SK-MEL-5 (cell line): ENCODE measurements around the gene ETDA. TPM values are rescaled to one million over a fixed set of nuclear protein-coding genes. Genes with fewer than 3 reads are reported as not detected.
"Not testable (repeated sequence)": the region's sequence is repeated elsewhere in the genome, so short reads cannot be mapped to it uniquely, and the experiment has no call there.

ENCODE experiments used
- DNase-seq: peaks from one replicate; pipeline ENCODE4 v3.0.0-alpha.2; 2016; ENCODE audit warnings: low read depth, low spot score
- in situ Hi-C: cut with HindIII; loops from 2 replicates; pipeline ENCODE4 v1.10.0; 2016; ENCODE audit warnings: low sequenced_read_pairs, high pct_unique_total_duplicates, low pct_unique_long_range_greater_than_20kb
- polyA plus RNA-seq, 2 experiments: library from polyadenylated mRNA; depleted of rRNA; stranded (reverse); fragments of >200 nt; gene quantifications; 2 replicates each; pipeline ENCODE4 v1.2.3, GENCODE V29; 2015
- total RNA-seq: library from RNA; depleted of rRNA; stranded (reverse); fragments of >200 nt; shearing (Covaris generic); gene quantifications from 2 replicates; pipeline ENCODE4 v1.2.3, GENCODE V29; 2014; rRNA removed

Gene ETDA
- total RNA-seq = not detected in 2 replicates
- polyA plus RNA-seq (2015; cell fraction: cytosol; rRNA removed) = not detected in 2 replicates
- not detected in 2 replicates for polyA plus RNA-seq (2015; cell fraction: nucleus; rRNA removed)

GRCh38 chrX:135252011-135252518, at the start of gene ETDA:
Gene ETDA, plus strand, starts transcription at chrX:135252061. Its CDS starts 1,216 bp downstream, at chrX:135253277.
- DNase-seq, in situ Hi-C loops: not testable (repeated sequence)

DNA sequence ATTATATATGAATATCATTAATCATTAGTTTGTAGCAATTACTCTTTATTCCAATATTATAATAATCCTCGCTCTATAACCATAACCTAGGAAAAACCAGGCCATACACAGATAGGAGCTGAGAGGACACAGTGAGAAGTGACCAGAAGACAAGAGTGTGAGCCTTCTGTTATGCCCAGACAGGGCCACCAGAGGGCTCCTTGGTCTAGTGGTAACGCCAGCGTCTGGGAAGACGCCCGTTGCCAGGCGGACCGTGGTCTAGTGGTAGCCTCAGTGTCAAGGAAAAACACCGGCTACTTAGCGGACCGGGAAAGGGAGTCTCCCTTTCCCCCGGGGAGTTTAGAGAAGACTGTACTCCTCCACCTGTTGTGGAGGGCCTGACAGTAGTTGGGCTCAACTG, 45.4 kb upstream of the ETDA start:
- DNase-seq, in situ Hi-C loops: not testable (repeated sequence)

DNA sequence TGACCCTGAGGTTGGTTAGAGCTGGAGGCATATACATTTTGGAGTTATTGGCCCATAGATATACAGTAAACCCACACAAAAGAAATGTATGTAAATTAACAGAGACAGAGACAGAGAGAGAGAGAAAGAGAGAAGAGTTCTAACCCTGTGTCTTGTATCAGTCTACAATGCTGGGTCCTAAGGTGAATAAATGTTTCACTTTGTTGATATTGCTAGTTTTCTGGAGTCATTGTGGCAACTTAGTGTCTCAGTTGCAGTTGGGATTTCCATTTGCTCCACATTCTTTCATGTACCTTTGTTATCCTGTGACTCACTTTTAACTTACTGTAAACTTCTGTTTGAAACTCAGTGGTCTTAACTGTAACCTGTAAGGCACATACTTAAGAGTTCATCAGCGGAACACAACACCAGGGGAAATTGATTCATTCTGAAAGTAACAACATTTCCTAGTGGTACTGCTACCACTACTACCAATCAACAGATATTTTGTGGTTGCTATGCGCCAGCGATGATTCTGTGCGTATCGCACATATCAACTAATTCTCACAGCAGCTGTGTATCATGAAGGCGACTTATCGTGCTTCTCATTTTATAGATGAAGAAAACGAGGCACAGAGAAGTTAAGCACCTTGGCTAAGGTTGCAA, 38.5 kb upstream of the ETDA start:
- DNase-seq = no peak
- in situ Hi-C loops = no loop called here

DNA sequence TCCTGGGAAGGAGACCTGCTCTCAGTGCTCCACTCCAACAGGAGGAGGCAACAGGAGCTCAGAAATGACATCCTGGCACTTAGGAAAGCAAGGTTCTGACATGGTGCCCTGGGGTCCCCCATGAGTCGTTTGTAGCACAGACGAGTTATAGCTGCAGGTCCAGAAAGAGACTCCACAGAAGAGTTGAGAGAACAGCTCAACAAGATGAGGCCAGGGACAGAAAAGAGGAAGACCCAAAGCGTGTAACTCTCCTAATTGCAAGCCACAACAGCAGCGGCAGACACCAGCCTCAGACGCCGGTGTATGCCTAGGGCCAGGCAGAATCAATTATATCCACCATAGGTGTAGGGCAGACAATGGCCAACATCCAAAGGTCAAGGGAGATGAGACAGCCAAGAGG, 5.9 kb upstream of the ETDA start:
- DNase-seq, in situ Hi-C loops: not testable (repeated sequence)

DNA sequence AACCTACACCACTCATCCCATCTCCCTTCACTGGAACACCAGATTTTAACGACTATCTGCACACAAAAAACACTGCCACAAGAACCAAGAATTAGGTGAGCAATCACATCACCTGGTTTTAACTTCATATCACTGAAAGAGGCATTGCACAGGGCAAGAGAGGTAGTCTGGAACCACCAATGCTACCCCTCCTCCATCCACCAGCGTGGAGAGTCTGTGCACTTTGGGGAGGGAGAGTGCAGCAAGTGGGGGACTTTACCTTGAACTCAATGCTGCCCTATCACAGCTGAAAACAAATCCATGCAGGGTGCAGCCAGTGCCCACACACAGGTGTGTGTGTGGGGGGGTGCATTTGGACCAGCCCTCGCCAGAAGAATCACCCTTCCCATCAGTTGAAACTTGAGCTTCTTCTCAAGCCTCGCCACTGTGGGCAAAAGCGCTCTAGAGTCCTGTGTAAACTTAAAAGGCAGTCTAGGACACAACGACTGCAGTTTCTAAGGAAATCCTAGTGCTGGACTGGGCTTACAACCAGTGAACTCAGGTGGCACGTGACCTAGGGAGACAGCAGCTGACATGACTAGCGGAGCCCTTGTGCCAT, 4.3 kb downstream of the ETDA start:
- in situ Hi-C loops, DNase-seq: not testable (repeated sequence)

- in situ Hi-C loops = no loop called here
- DNase-seq = no peak
These were observed 5.1 kb downstream of the ETDA start for GRCh38 chrX:135256923-135257322.

DNA sequence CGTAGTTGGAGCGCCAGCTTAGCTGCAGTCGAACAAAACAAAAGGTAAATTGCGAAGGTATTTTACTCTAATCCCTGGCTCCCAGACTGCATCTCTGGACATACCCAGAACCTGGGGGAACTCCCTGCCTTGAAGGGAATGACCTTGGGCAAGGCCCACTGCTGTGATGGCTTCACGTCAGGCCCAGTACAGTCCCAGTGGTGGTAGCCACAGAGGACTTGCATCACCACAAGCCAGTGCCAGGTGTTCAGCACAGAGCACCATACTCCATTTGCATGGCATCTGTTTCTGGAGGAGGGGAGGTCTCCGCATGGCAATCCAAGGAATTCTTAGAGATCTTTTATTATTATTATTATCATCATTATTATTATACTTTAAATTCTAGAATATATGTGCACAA, 5.6 kb downstream of the ETDA start:
- in situ Hi-C loops = no loop called here
- DNase-seq = no peak

DNA sequence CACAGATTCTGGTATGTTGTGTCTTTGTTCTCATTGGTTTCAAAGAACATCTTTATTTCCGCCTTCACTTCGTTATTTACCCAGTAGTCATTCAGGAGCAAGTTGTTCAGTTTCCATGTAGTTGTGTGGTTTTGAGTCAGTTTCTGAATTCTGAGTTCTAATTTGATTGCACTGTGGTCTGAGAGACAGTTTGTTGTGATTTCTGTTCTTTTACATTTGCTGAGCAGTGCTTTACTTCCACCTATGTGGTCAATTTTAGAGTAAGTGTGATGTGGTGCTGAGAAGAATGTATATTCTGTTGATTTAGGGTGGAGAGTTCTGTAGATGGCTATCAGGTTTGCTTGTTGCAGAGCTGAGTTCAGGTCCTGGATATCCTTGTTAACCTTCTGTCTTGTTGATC, 9.1 kb downstream of the ETDA start:
- DNase-seq, in situ Hi-C loops: not testable (repeated sequence)

GRCh38 chrX:135263376-135263775, 11.5 kb downstream of the ETDA start:
- in situ Hi-C loops, DNase-seq: not testable (repeated sequence)

DNA sequence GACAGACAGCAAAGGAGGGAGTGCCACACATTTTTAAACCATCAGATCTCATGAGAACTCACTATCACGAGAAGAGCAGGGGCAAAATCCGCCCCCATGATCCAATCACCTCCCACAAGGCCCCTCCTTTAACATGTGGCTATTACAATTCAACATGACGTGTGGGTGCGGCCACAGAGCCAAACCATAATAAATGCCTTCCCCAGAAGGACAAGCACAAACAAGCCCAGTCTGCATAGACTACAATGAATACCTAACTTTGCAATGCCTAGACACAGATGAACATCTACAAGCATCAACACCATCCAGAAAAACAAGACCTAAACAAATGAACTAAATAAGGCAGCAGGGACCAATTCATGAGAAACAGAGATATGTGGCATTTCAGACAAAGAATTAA, 12.3 kb downstream of the ETDA start:
- in situ Hi-C loops = no loop called here
- DNase-seq = no peak

- DNase-seq = no peak
- in situ Hi-C loops = no loop called here
These were observed 21.3 kb downstream of the ETDA start for GRCh38 chrX:135273162-135273561.

- DNase-seq = no peak
- in situ Hi-C loops = no loop called here
These were observed 24.1 kb downstream of the ETDA start for GRCh38 chrX:135275973-135276372.

DNA sequence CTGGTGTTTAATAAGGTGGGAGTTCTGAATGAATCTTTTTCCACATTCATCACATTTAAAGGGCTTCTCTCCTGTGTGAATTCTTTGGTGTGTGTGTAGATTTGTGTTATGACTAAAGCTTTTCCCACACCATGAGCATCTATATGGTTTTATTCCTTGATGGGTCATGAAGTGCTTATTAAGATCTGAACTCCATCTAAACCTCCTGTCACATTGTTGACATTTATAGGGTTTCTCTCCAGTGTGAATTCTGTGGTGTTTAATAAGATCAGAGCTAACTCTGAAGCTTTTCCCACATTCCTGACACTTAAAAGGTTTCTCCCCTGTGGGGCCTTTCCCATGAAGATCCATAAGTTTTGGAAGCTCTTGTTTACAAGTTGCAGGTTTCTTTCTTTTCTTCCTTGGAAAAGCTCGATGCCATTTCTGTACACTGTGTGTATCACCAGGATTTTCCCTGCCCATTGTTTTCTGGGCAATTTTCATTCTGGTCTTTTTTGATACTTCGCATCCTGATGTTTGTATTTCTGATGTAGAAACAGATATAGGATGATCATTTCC, 35.5 kb downstream of the ETDA start:
- DNase-seq = no peak
- in situ Hi-C loops = no loop called here

- in situ Hi-C loops = no loop called here
- DNase-seq = no peak
These were observed 43.5 kb downstream of the ETDA start for GRCh38 chrX:135295238-135295943.

DNA sequence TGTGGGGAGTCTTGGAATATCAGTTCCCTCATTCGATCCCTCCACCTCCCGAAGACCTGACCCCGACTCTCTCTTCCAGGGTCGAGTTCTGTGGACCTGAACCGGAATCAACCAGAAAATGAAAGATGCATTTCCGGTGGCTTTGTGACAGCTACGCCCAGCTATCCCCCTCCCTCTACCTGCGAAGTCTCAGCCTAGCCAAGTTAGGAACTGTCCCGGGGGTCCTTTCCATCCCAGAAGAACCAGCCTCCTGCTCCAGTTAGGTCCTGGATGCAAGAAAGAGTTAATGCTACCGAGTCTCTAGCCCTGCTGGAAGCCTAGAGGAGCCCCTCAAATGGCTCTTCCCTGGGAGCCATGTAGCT, 44.1 kb downstream of the ETDA start:
- in situ Hi-C loops = no loop called here
- no peak for DNase-seq

DNA sequence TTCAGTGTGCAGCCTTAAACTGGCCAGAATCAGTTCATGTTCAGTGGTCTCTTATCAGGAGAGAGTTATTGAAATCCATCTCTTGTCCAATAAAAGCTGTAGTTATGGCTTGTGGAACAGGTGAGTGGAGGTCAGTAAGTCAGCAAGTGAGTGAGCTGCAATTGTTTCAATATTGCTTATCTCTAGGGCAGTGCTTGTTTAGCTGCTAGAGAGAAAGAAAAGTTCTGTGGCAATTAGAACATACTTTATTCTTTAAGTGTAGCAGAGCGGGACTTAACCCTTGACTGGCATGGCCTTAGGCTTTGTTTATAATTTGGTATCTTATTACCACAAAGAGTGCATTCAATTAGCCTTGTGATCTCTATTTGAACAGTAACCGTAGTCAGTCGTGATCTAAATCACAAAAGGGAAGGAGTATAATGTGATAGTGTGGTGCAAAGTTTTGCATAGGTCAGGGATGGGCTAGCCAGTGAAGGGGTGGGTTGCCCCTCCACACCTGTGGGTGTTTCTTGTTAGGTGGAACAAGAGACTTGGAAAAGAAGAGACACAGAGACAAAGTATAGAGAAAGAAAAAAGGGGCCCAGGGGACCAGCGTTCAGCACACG, 50.5 kb downstream of the ETDA start:
- in situ Hi-C loops = no loop called here

More for the DNA sequence above, 50.5 kb downstream of the ETDA start:
- no peak for DNase-seq
